ENCODE measurements around the gene PTH2R. TPM values are rescaled to one million over a fixed set of nuclear protein-coding genes. Genes with fewer than 3 reads are reported as not detected.
"Not testable (repeated sequence)": the region's sequence is repeated elsewhere in the genome, so short reads cannot be mapped to it uniquely, and the experiment has no call there.

The PTH2R gene
- total RNA-seq, 1 donor from 2014 or later = not detected

DNA sequence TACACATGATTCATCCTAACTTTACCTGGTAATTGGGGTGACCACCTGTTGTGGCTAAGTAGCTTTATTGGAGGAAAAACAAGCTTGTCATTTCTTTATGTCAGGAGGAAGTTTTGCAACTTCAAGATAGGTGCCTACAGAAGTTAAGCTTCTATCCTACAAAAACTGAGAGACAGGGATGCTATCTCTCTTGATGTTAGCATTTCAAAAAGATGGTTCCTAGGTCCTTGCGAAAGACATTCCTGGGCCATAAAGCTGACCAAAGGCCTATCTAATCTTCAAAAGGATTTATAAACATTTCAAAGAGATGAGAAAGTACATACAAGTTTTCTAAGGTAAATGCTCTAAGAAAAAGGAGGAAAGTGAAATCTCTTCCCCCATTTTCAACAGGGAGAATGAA, 61.0 kb downstream of the PTH2R start:
- ATAC-seq = no peak
- intact Hi-C loops (cut with DNase I) = no loop called here
- DNase-seq (ENCODE audit: missing footprints) = no peak

DNA sequence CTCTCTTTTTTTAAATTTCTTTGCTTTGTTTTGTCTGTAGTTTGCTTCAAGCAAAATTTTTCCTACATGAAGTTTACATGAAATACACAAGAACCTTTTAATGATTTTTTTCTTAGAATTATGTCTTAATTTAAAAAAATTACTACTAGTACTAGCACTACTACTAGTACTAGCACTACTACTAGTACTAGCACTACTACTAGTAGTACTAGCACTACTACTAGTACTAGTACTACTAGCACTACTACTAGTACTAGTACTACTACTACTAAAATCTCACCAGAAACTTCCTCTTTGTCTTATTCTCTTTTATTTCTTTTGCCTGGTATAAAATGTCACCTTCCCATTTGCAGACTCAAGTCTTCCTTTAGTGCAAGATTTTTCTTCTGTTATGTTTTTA, 71.1 kb downstream of the PTH2R start:
- intact Hi-C loops (cut with DNase I) = no loop called here
- DNase-seq (ENCODE audit: missing footprints) (no peak), ATAC-seq (no peak)

DNA sequence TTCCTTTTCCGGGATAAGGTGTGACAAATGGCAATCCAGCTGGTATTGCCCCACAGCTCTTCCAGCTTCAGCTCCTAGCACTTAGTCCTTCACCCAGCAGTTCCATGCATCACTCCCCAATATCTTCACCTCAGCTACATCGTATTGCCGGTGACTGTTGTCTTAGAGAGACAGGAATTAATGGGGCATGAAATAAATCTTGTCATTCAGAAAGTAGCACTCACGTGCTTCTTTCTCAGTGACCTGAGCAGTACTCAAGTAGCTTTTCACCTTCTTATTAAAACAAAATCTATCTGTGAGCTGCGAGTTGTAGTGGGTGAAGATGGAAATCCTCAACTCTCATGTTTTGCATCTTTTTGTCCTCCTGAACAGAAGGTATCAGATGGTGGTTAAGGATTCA, 72.8 kb downstream of the PTH2R start:
- DNase-seq (ENCODE audit: missing footprints) (no peak), ATAC-seq (no peak)
- intact Hi-C loops (cut with DNase I) = no loop called here

DNA sequence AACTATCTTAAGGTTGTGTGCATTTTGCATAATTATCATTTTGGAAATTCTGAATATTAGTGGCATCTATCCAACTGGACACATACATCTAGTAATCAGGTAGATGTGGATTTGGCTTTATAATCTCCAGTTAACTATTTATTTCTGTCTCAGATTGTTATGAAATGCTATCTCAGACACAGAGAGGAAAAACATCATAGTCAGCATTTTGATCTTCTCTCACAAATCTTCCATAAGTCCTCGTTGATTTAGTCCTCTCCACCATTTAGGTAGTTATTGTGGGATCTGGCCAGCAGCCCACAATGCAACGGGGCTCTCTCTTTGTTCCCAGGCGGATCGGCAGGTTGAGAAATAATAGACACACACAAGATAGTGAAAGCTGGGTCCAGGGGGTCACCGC, 75.4 kb downstream of the PTH2R start:
- DNase-seq (ENCODE audit: missing footprints); intact Hi-C loops (cut with DNase I); ATAC-seq: not testable (repeated sequence)

DNA sequence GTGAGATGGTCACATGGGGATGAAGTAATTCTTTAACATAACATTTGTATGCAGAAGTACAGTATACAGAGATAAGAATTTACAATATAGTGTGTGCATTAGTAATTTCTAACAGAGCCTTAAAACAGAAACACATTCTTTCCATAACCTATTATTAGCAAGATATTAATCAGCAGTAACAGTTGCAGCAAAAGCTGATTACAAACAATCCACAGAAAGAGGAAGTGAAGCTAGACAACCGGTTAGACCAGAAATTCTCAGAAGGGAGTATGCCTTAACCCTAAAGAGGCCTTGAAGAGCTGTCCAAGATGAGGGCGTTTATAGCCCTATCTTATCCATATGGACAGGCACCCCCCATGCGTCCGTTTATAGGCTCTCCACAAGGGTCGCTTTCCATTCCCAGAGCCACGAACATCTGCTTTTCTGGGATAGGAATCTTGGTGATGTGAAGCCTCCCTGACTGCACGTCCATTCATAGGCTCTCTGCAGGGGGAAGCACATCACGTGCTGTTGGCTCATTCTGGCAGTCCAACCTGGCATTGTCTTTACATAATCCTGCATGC, 75.9 kb downstream of the PTH2R start:
- intact Hi-C loops (cut with DNase I); ATAC-seq: not testable (repeated sequence)

DNA sequence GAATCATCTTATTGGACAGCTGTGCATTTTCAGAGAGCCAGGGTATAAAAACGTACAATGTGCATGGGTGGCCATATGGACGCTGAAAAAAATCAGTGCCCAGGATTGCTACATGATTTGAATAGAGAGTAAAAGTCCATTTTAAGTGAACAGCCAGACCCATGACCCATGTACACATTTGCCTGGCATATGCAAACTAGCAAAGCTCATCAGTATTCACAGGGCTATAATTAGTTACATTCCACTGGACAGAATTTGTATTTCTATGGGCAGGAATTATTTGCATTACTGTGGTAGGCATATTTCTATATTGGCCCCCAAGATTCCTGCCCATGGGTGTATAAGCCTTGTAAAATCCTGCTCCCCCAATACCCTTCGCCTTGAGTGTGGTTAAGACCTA, 78.8 kb downstream of the PTH2R start:
- DNase-seq (ENCODE audit: missing footprints) = no peak
- intact Hi-C loops (cut with DNase I) = no loop called here
- no peak for ATAC-seq

More for the DNA sequence above, 75.9 kb downstream of the PTH2R start:
- not testable (repeated sequence) for DNase-seq (ENCODE audit: missing footprints)

DNA sequence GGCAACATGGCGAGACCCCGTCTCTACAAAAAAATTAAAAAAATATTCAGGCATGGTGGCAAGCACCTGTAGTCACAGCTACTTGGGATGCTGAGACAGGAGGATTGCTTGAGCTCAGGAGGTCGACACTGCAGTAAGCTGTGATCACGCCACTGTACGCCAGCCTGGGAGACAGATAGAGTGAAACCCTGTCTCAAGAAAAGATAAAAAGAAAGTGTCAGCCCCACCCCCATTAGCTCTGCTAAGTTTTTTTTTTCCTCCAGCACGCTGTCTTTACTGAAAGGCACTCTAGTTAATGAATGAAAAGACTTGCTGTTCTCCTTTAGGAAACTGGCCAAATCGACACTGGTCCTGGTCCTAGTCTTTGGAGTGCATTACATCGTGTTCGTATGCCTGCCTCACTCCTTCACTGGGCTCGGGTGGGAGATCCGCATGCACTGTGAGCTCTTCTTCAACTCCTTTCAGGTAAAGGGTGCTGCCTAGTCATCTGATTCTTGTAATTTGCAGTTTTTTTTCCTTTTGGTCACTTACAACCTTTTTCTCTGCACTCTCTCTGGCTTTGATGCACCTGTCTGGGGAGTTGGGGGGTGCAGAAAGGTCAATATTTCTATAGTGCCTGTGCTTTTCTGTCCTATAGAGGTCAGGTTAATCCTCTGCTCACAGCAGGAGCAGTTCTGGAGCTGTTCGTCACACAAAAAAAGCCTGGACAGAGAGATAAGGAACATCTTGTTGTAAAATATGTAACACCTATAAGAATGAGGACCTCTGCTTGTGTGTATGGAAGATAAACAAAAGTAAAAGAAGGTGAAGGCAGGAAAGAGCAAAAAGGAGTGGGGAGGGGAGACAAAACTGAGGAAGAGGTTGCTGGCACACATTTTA, 82.3 kb downstream of the PTH2R start:
- intact Hi-C loops (cut with DNase I) = no loop called here
- DNase-seq (ENCODE audit: missing footprints) (no peak), ATAC-seq (no peak)

DNA sequence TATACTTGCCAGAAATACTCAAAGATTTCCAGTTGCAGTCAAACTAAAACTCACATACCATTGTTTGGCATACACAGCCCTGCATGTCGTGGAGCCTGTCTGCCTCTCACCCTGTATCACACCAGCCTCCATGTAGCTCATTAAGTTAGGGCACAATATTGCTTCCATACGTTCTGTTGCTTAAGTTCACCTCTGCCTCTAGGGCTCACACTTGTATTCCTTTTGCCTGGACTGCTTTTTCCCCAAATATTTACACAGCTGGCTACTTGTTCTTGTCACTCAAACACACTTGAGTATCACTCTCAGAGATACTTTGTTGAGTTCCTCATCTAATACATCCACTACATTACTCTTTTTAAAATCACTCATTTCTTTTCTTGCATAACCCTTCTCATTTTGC, 83.1 kb downstream of the PTH2R start:
- DNase-seq (ENCODE audit: missing footprints) (no peak), ATAC-seq (no peak)
- intact Hi-C loops (cut with DNase I) = no loop called here

DNA sequence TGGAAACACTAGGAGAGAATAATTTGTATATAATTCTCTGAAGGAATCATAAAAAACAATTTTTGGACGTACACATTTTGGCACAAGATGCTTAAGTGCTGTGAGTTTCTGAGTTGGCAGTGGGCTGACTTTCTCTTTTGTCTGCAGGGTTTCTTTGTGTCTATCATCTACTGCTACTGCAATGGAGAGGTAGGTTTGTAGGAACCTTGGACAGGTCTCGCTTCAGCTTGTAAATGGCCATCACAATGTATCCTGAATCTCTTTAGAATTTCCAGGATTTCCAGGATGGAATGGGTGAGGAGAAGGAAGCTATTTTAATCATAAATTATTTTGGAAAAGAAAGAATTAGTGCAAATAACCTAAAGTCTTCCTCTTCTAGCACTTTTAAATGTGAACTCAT, 83.9 kb downstream of the PTH2R start:
- DNase-seq (ENCODE audit: missing footprints) (no peak), ATAC-seq (no peak)
- intact Hi-C loops (cut with DNase I) = no loop called here

DNA sequence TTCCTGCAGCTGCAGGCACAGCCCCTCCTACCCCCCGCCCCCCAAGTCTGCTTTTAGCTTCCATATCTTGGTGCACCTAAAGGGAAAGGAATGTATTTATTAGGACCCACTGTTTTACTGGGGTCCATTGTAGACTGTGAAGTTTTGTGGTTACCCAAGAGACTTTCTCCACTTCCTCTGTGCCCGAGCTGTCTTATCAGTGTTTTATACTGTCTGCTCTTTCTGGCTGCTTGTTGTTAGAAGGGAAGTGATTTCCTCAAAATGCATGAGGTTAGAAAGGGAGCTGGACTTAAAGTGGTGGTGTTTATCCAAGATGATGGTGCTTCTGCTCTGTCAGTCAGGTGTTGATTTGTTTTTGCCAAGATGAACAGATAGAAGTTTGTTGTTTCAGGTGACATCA, 85.0 kb downstream of the PTH2R start:
- no peak for ATAC-seq
- intact Hi-C loops (cut with DNase I) = no loop called here

DNA sequence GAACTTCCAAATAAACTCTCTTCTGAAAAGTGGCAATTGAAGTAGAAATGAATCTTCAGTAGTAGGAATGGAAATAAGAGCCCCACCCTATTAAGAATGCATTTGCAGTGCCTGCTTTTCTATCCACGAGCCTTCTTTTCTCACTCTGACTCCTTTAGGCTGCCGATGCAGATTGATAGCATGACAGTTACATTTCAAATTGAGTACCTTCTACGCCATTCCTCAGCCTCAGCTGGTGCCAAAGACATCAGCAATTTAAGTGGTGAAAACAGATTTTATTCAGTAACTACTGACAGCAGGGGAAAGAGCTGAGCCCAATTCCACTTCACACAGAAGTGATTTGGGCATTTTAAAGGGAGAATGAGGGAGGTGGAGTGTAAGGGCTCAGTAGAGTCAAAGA, 85.5 kb downstream of the PTH2R start:
- DNase-seq (ENCODE audit: missing footprints) = no peak
- intact Hi-C loops (cut with DNase I) = no loop called here
- ATAC-seq = no peak

More for the DNA sequence above, 85.0 kb downstream of the PTH2R start:
- no peak for DNase-seq (ENCODE audit: missing footprints)

DNA sequence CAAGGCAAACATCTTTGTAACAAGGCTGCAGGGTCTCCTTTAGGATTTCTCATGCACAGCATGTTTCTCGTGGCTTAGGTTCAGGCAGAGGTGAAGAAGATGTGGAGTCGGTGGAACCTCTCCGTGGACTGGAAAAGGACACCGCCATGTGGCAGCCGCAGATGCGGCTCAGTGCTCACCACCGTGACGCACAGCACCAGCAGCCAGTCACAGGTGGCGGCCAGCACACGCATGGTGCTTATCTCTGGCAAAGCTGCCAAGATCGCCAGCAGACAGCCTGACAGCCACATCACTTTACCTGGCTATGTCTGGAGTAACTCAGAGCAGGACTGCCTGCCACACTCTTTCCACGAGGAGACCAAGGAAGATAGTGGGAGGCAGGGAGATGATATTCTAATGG, 86.6 kb downstream of the PTH2R start:
- ATAC-seq = no peak
- no peak for DNase-seq (ENCODE audit: missing footprints)
- intact Hi-C loops (cut with DNase I) = no loop called here

DNA sequence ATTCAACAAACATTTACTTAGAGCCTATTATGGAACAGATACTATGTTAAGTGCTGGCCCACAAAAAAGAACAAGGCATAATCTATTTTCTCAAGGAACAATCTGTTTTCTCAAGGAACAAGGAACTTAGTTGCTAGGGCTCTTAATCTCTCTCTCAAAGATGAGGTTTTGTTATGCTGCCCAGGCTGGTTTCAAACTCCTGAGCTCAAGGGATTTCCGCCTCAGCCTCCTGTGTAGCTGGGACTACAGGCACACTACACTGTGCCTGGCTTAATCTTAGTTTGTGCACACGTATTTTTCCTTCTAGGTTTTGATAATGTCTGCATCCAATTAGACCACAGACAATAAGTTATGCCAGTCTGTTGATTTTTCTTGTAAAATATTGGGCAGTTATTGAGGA, 89.5 kb downstream of the PTH2R start:
- intact Hi-C loops (cut with DNase I) = no loop called here
- no peak for ATAC-seq
- no peak for DNase-seq (ENCODE audit: missing footprints)

DNA sequence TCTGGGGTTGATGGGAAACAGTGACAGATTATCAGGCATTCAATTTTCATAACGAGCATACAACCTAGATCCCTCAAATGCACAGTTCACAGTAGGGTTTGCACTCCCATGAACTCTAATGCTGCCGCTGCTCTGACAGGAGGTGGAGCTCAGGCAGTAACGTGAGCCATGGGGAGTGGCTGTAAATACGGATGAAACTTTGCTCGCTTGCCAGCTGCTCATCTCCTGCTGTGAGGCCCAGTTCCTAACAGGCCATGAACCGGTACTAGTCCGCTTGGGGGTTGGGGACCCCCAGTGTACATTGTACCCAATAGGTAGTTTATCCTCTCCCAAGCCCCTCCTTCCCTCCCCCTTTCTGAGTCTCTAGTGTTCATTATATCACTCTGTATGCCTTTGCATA, 94.6 kb downstream of the PTH2R start:
- no peak for ATAC-seq
- intact Hi-C loops (cut with DNase I) = no loop called here
- DNase-seq (ENCODE audit: missing footprints) = no peak

DNA sequence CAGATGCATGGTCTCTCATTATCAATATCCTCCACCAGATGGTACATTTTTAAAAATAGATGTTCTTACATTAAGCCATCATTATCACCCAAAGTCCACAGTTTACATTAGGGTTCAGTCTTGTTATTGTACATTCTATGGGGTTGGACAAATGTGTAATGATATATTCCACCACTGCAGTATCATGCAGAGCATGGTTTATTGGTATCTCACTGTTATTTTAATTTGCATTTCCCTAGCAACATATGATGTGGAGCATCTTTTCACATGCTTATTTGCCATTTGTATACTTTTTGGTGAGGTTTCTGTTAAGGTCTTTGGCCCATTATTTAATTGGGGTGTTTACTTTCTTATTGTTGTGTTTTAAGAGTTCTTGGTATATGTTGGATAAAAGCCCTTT, 95.7 kb downstream of the PTH2R start:
- DNase-seq (ENCODE audit: missing footprints) (no peak), ATAC-seq (no peak)
- intact Hi-C loops (cut with DNase I) = no loop called here

DNA sequence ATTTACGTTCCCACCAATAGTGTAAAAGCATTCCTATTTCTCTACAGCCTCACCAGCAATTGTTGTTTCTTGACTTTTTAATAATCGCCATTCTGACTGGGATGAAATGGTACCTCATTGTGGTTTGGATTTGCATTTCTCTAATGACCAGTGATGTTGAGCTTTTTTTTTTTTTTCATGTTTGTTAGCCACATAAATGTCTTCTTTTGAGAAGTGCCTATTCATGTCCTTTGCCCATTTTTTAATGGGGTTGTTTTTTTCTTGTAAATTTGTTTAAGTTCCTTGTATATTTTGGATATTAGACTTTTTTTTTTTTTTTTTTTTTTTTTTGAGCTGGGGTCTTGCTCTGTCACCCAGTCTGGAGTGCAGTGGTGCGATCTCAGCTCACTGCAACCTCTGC, 98.8 kb downstream of the PTH2R start:
- ATAC-seq; intact Hi-C loops (cut with DNase I): not testable (repeated sequence)

DNA sequence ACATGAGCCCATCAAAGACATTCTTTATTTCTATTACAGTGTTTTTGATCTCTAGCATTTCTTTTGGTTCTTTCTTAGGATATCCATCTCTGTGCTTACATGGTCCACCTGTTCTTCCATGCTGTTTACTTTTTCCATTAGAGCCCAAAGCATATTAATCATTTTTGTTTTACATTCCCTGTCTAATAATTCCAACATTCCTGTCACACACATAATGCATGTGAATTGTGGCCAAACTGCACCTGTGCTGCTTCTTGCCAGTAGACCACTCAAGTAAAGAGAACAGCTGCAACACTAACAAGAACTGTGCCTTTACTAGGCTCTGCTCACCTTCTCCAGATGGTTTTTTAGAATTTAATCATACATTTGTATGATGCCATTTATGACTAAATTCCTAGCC, 103.0 kb downstream of the PTH2R start:
- no peak for ATAC-seq
- intact Hi-C loops (cut with DNase I) = no loop called here
- DNase-seq (ENCODE audit: missing footprints) = no peak

More for the DNA sequence above, 98.8 kb downstream of the PTH2R start:
- DNase-seq (ENCODE audit: missing footprints) = not testable (repeated sequence)

DNA sequence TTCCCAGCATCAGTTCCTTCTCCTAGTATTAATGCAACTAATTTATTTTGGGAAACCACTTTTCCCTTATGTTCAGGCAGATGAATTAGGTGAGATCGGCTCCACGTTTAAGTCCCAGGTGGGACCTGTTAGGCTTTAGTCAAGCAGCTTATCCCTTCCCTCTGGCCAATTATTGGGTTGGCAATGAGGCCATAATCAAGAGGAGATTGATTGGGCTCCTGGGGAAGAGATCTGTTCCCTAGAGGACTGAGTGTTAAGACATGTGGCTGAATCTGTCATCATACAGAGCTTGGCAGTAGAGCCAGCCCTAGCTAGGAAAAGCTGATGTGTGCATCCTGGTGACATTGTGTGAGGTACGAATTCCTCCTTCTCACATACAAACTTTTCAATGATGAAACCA, 104.4 kb downstream of the PTH2R start:
- intact Hi-C loops (cut with DNase I) = no loop called here
- DNase-seq (ENCODE audit: missing footprints) = no peak
- ATAC-seq = no peak

DNA sequence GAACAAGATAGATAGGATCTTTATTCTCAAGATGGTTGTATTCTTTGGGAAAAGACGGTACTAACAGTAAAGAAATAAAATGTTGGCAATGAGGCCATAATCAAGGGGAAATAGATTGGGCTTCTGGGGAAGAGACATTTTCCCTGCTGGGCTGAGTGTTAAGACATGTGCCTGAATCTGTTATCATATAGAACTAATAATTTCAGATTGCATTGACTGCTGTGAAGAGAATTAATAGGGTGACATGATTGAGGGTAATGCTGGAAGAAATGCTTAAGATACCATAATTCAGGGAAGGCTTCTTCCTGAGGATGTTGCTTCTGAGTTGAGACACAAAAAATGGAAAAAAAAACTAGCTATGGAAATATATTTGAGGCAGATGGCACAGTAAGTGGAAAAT, 105.0 kb downstream of the PTH2R start:
- intact Hi-C loops (cut with DNase I) = no loop called here
- DNase-seq (ENCODE audit: missing footprints) (no peak), ATAC-seq (no peak)

DNA sequence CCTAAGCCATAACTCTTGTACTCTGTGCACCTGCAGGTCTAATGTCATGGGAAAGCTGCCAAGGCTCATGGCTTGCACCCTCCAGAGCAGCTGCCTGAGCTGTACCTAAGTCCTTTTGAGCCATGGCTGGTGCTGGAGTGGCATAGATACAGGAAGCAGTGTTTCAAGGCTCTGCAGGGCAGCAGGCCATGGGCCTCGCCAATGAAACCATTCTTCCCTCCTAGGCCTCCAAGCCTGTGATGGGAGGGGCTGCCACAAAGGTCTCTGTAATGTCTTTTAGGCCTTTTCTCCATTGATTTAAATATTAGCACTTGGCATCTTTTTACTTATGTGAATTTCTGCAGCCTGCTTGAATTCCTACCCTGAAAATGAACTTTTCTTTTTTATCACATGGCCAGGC, 108.5 kb downstream of the PTH2R start:
- no peak for DNase-seq (ENCODE audit: missing footprints)
- intact Hi-C loops (cut with DNase I) = no loop called here
- no peak for ATAC-seq

All from Right ventricle myocardium inferior (tissue), 1 donor.